Vagina (tissue), 2 donors: ENCODE data around the gene CNIH2. TPM values are rescaled to one million over a fixed set of nuclear protein-coding genes. Genes with fewer than 3 reads are reported as not detected.

Experiments
- DNase-seq, 2 donors: peaks; one replicate each; pipeline ENCODE4 v3.0.0-alpha.2; 2017; ENCODE audit errors: extremely low spot score in 2 of 2
- H3K27ac ChIP-seq: fragments of 200-600 bp; sonication (generic); one replicate; pipeline ENCODE4 v1.5.1; 2019
- H3K27me3 ChIP-seq: fragments of 200-600 bp; sonication (generic); one replicate; pipeline ENCODE4 v1.5.1; 2019
- H3K36me3 ChIP-seq, 2 donors: fragments of 200-600 bp; sonication (generic); one replicate each; pipeline ENCODE4 v1.5.1; 2017 to 2019
- H3K4me1 ChIP-seq: fragments of 200-600 bp; sonication (generic); one replicate; pipeline ENCODE4 v1.5.1; 2019
- H3K4me3 ChIP-seq, 2 donors: fragments of 200-600 bp; sonication (generic); 1 replicate in 1 of 2; 2 replicates in 1 of 2; pipeline ENCODE4 v1.5.1; 2016 to 2019
- H3K9me3 ChIP-seq: fragments of 200-600 bp; sonication (generic); one replicate; pipeline ENCODE4 v1.5.1; 2019
- POLR2A ChIP-seq, 2 donors: fragments of 450-650 bp; IDR thresholded peaks; one replicate each; pipeline ENCODE4 v1.6.1; 2017; ENCODE audit warnings: antibody characterized with exemption in 2 of 2, mild to moderate bottlenecking in 2 of 2, moderate library complexity in 2 of 2
- POLR2AphosphoS5 ChIP-seq, 2 donors: sonication (generic); formaldehyde crosslinking; IDR thresholded peaks; one replicate each; pipeline ENCODE4 v1.9.0; 2017; ENCODE audit warnings: antibody characterized with exemption in 2 of 2, mild to moderate bottlenecking in 2 of 2, low read depth in 1 of 2; ENCODE audit not compliant: insufficient read depth in 1 of 2
- intact Hi-C: fragments of 100-400 bp; cut with DNase I; formaldehyde crosslinking; loops from one replicate; pipeline ENCODE4 v1.15.1; 2023
- total RNA-seq: library from RNA; depleted of rRNA; stranded (reverse); fragments of >200 nt; gene quantifications from one replicate; pipeline ENCODE4 v1.2.3, GENCODE V29; 2016
- TF ChIP-seq, protein P1 (sequence below), 3 experiments: fragments of 450-650 bp in 2 of 3; fragments of 200-600 bp in 1 of 3; sonication (generic) in 1 of 3; IDR thresholded peaks; one replicate each; pipeline ENCODE4 v1.5.1; 2017 to 2019; ENCODE audit warnings: antibody characterized with exemption in 3 of 3, mild to moderate bottlenecking in 2 of 3, moderate library complexity in 2 of 3

The CNIH2 gene
- total RNA-seq, 1 donor from 2014 or later: 3.2 TPM

DNA sequence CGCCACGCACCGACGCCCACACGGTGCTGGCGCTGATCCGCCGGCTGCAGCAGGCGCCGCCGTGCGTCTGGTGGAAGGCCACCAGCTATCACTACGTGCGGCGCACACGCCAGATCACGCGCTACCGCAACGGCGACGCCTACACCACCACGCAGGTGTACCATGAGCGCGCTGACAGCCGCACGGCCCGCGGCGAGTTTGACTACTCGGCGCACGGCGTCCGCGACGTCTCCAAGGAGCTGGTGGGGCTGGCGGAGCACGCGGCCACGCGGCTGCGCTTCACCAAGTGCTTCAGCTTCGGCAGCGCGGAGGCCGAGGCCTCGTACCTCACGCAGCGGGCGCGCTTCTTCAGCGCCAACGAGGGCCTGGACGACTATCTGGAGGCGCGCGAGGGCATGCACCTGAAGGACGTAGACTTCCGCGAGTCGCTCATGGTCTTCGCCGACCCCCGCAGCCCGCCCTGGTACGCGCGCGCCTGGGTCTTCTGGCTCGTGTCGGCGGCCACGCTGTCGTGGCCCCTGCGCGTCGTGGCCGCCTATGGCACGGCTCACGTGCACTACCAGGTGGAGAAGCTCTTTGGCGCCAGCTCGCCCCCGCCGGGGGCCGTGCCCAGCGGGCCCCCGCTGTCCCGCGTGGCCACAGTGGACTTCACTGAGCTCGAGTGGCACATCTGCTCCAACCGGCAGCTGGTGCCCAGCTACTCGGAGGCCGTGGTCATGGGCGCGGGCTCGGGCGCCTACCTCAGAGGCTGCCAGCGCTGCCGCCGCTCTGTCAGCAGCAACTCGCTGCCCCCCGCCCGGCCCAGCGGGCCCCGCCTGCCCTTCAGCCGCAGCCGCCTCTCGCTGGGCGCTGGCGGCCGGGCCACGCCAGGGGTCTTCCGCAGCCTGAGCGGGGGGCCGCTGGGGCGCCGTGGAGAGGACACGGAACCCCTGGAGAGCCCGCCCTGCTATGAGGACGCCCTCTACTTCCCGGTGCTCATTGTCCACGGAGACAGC is 16.9 kb downstream of the CNIH2 start:
- H3K4me1 ChIP-seq: peaks cover 12% of the 10 kb centered on the region
- no peak for DNase-seq
- H3K9me3 ChIP-seq: no peaks in the 10 kb centered on the region
- H3K36me3 ChIP-seq: no peaks in the 10 kb centered on the region
- no peak overlapping the region for H3K27ac ChIP-seq
- intact Hi-C loops: no loop called here
- TF ChIP-seq POLR2AphosphoS5 (IDR thresholded peaks at IDR 0.05; ENCODE audit: insufficient read depth in 1 of 2, low read depth in 1 of 2) (no peak), POLR2A (IDR thresholded peaks at IDR 0.05) (no peak)
- TF ChIP-seq, protein P1, sequence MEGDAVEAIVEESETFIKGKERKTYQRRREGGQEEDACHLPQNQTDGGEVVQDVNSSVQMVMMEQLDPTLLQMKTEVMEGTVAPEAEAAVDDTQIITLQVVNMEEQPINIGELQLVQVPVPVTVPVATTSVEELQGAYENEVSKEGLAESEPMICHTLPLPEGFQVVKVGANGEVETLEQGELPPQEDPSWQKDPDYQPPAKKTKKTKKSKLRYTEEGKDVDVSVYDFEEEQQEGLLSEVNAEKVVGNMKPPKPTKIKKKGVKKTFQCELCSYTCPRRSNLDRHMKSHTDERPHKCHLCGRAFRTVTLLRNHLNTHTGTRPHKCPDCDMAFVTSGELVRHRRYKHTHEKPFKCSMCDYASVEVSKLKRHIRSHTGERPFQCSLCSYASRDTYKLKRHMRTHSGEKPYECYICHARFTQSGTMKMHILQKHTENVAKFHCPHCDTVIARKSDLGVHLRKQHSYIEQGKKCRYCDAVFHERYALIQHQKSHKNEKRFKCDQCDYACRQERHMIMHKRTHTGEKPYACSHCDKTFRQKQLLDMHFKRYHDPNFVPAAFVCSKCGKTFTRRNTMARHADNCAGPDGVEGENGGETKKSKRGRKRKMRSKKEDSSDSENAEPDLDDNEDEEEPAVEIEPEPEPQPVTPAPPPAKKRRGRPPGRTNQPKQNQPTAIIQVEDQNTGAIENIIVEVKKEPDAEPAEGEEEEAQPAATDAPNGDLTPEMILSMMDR (IDR thresholded peaks at IDR 0.05): no peak
- peaks cover 5% of the 10 kb centered on the region for H3K27me3 ChIP-seq
- H3K4me3 ChIP-seq: no peak overlapping the region

DNA sequence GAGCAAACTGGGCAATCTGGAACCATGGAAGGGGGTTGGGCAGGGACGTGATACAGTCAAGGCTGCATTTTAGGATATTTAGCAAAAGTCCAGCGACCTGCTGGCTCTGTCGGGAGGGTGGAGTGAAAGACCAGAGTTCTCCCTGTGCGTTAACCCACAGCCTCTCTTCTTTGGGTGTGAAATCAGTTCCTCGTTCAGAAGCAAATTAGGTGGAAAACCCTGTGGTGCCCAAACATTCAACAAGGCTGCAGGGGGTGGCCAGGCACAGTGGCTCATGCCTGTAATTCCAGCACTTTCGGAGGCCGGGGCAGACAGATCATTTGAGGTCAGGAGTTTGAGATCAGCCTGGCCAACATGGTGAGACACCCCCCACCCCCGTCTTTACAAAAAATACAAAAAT is 19.6 kb downstream of the CNIH2 start:
- H3K4me1 ChIP-seq: no peaks in the 10 kb centered on the region
- H3K9me3 ChIP-seq: no peaks in the 10 kb centered on the region
- H3K27ac ChIP-seq: no peak overlapping the region
- peaks cover 4% of the 10 kb centered on the region for H3K27me3 ChIP-seq
- TF ChIP-seq, protein P1 (IDR thresholded peaks at IDR 0.05): no peak
- TF ChIP-seq POLR2A (IDR thresholded peaks at IDR 0.05) (no peak), POLR2AphosphoS5 (IDR thresholded peaks at IDR 0.05; ENCODE audit: insufficient read depth in 1 of 2, low read depth in 1 of 2) (no peak)
- DNase-seq: no peak
- H3K4me3 ChIP-seq: no peak overlapping the region
- intact Hi-C loops: no loop called here
- no peaks in the 10 kb centered on the region for H3K36me3 ChIP-seq

DNA sequence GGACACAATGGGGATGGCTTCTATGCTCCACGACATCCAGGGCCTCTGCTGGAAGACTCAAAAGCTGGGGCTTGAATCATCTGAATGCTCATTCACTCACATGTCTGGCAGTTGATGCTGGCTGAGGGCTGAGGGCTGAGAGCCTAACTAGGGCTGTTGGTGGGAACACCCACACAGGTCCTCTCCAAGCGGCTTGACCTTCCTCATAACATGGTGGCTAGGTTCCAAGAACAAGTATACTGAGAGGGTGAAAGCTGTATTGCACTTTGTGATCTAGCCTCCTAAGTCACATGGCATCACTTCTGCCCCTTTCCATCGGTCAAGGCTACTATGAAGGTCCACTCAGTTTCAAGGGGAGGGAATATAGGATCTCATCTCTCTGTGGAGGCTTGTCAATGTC is 21.2 kb downstream of the CNIH2 start:
- Histone ChIP-seq H3K4me3 (no peak overlapping the region), H3K36me3 (no peaks in the 10 kb centered on the region), H3K27me3 (no peaks in the 10 kb centered on the region), H3K27ac (no peak overlapping the region), H3K4me1 (no peaks in the 10 kb centered on the region), H3K9me3 (no peaks in the 10 kb centered on the region)
- DNase-seq: no peak
- intact Hi-C loops: no loop called here
- TF ChIP-seq POLR2A (IDR thresholded peaks at IDR 0.05) (no peak), POLR2AphosphoS5 (IDR thresholded peaks at IDR 0.05; ENCODE audit: insufficient read depth in 1 of 2, low read depth in 1 of 2) (no peak)
- TF ChIP-seq, protein P1 (IDR thresholded peaks at IDR 0.05): no peak

DNA sequence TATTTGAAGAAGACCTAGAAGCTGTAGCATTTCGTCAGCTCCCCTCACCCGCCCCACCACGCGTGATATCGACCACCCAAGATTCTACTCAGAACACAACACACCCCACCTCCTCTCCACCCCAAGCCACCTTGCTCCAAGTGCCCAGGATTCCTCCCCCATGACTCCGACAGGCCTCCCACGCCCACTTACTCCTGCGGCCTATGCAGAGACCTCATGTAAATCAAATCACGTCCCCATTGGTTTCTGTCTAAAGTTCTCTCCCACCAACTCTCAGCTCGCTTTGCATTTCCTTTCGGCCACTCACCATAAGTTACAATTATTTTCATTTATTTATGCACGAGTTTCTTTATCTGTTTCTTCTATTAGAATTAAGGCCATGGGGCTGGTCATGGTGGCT is 24.7 kb downstream of the CNIH2 start:
- Histone ChIP-seq H3K4me1 (no peaks in the 10 kb centered on the region), H3K36me3 (no peaks in the 10 kb centered on the region), H3K27ac (no peak overlapping the region), H3K9me3 (no peaks in the 10 kb centered on the region), H3K27me3 (no peaks in the 10 kb centered on the region), H3K4me3 (no peak overlapping the region)
- intact Hi-C loops: no loop called here
- TF ChIP-seq POLR2A (IDR thresholded peaks at IDR 0.05) (no peak), POLR2AphosphoS5 (IDR thresholded peaks at IDR 0.05; ENCODE audit: insufficient read depth in 1 of 2, low read depth in 1 of 2) (no peak)
- TF ChIP-seq, protein P1 (IDR thresholded peaks at IDR 0.05): no peak
- no peak for DNase-seq

DNA sequence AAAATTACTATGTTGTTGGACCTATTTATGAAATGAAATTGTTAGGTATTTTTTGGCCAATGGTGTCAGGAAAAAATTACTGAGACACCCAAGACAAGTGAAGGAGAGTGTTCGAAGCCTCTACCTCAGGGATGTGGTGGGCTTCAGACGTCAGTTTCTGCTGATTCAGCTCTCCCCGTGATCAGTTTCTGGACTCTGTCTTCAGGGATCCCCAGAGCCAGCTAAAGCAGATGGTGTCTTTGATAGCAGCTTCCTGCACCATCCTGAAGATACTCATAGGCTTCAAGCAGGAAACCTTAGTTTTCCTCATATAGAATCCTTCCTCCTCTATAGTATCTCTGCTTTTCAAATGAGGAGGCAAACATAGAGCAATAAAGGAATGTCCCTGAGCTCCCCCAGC is 31.5 kb downstream of the CNIH2 start:
- Histone ChIP-seq H3K27ac (no peak overlapping the region), H3K27me3 (no peaks in the 10 kb centered on the region), H3K4me1 (peaks cover 16% of the 10 kb centered on the region), H3K4me3 (no peak overlapping the region), H3K9me3 (no peaks in the 10 kb centered on the region), H3K36me3 (no peaks in the 10 kb centered on the region)
- TF ChIP-seq, protein P1 (IDR thresholded peaks at IDR 0.05): no peak
- no peak for DNase-seq
- intact Hi-C loops: no loop called here
